Ramos (cell line): ENCODE data around the gene SEPTIN10.
"Not testable (repeated sequence)": the region's sequence is repeated elsewhere in the genome, so short reads cannot be mapped to it uniquely, and the experiment has no call there.

ENCODE experiments used
- in situ Hi-C: fragments of 300-500 bp; cut with MboI; formaldehyde crosslinking; loops from one replicate; pipeline ENCODE4 v1.14.3; 2022; ENCODE audit warnings: low sequenced_read_pairs; ENCODE audit not compliant: unreplicated experiment

SEPTIN10 gene

DNA sequence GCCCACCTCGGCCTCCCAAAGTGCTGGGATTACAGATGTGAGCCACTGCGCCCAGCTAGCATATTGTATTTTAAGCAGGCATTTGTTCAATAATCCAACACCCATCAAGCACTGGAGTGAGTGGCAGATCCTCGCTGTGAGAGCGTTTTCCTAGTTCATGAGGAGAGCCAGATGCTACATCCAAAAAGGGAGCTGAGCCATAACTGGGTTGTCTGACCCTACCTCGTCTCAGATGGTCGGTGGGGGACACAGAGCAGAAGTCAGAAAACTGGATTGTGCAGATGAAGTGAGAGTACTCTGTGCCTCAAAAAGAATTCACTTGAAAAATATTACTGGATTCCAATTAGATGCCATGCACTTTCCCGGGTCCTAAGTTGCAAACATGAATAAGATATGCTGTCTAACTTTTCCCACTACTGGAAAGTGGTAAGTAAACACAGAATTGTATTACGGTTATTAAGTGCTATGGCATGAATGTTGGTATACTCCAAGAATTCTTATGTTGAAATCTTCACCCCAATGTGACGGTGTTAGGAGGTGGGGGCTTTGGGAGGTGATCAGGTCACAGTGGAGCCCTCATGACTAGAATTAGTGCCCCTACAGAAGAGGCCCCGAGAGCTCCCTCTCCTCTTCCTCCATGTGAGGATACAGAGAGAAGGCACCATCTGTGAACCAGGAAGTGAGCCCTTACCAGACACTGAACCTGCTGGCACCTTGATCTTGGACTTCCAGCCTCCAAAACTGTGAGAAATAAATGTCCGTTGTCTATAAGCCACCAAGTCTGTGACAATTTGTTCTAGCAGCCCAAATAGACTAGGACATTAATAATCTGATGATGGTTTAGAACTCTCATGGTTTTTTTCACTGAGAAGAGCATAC is 21.9 kb upstream of the SEPTIN10 start:
- in situ Hi-C loops: no loop called here

DNA sequence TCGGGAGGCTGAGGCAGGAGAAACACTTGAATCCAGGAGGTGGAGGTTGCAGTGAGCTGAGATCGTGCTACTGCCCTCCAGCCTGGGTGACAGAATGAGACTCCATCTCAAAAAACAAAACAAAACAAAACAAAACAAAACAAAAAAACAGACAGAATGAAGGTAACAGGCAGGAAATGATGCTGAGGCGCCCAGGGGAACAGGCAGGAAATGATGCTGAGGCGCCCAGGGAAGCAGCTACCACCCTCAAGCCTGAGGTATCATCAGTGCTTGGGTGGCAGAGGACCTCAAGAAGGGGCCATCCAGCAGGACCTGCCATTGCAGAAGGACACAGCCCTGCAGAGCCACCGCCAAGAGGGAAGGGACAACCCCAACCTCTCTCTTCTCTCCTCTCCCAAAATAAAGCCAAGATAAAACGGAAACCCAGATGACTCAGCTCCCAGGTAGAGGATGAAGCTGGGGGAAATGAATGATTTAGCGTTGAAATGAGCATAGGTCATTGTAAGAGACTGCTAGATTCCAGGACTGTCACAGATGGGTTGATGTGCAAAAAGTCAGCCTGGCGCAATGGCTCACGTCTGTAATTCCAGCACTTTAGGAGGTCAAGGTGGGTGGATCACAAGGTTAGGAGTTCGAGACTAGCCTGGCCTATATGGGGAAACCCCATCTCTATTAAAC is 19.7 kb upstream of the SEPTIN10 start:
- in situ Hi-C loops: no loop called here

DNA sequence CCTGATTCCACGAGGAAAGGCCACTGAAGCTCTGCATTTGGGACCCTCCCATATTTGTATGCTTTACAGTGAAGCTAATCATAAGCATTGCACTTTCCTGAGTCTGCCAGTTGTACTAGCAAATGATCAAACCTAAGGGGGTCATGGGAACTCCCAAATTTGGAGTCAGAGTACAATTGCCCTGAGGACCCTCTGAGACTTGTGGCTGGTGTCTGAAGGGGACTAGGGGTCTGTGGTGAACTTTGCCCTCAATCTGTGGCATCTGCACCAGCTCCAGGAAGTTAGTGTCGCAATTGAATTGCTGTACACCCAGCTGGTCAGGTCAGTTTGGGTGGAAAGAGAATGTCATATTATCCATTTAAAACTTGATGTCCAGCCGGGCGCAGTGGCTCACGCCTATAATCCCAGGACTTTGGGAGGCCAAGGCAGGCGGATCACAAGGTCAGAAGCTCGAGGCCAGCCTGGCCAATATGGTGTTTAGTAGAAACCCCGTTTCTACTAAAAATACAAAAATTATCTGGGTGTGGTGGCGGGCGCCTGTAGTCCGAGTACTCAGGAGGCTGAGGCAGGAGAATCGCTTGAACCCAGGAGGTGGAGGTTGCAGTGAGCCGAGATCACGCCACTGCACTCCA is 18.5 kb upstream of the SEPTIN10 start:
- in situ Hi-C loops: no loop called here

DNA sequence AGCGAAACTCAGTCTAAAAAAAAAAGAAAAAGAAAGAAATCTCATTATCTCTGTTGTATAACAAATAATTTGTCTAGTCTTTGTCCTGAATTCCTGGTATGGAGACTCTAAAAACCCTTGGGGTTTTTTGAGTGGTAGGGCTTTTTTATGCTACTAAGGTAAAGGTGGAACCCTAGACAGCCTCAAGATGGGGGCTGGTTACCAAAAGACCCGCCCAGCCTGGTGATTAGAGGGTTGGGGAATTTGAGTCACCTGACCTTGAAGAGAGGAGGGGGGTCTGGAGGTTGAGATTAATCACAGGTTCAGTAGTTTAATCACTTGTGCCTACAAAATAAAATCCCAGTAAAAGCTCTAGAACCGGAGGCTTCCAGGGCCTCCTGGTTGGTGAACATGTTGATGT is 18.0 kb upstream of the SEPTIN10 start:
- in situ Hi-C loops: no loop called here

DNA sequence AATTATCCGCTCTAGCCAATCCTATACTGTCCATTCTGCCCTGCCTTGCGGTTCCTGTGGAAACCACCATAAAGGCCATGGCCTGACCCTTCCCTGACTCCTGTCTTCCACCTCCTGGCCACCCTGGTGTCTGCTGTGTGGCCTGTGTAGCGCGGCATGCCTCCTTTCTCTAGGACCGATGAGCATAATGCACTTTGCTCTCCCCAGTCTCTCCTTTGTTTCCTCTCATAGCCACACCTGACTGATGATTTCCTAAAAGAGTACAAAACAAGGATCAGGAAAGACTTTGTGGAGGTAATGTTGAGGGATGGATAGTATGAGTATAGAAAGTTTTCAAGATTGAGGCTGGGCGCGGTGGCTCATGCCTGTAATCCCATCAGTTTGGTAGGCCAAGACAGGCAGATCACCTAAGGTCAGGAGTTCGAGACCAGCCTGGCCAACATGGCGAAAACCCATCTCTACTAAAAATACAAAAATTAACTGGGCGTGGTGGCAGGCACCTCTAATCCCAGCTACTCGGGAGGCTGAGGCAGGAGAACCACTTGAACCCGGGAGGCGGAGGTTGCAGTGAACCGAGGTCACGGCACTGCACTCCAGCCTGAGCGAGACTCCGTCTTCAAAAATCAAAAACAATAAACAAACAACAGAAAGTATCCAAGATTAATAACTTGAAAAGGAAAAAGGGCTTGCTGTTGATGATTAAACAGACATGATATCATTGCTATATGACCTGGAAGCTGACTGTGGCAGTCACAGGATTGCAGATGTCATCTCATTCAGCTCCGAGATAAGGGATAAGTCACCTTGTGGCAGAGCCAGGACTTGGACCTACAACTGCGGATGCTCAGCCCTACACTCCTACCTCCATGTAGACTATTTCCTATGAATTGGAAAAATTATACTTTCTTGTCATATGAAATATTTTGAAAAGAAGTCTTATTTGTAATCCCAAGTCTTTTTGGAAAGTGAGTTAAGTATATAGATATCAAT is 17.0 kb upstream of the SEPTIN10 start:
- in situ Hi-C loops: no loop called here

DNA sequence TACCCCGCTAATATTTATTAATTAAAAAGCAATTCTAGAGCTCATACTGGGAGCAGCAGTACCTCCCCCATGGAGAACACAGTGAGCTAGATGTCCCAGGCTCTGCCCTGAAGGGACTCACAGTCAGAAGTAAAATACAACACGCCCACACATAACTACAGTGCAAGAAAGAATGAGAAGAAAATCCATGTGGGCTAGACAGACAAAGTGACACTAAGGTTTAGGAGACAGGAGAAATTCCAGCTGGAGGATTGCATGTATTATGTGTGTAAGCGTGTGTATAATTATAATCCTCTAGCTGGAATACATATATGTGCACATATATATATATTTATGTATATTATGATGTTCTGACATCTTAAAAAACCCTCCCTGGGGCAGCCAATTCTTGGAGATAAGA is 16.1 kb upstream of the SEPTIN10 start:
- in situ Hi-C loops: no loop called here

DNA sequence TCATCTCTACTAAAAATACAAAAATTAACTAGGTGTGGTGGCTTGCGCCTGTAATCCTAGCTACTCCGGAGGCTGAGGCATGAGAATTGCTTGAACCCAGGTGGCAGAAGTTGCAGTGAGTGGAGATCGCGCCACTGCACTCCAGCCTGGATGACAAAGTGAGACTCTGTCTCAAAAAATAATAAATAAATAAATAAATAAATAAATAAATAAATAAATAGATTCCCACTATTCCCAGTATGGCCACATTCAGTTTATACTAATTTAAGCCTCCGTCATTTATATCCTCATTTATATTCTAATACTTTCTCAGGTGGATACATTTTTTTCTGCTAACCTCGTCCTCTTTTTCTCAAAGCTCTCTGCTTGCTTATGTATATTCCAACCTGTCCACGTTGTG is 14.6 kb upstream of the SEPTIN10 start:
- in situ Hi-C loops: not testable (repeated sequence)

DNA sequence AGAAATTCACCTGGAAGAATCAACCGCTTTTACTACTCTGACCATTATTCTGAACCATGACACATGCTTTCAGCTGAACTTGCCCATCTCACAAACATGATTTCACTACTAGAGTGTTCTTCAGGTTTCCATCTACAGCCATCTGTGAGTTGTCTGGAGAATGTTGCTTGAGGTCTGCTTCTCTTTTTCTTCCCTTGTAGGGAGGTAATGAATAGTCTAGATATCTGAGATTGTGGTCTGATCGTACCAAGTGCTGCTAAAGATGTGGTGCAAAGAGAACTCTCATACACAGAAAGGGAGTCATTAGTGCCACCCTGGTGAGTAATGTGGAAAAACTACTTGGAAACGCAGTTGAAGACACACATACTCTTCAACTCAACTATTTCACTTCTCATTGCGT is 10.6 kb upstream of the SEPTIN10 start:
- in situ Hi-C loops: no loop called here

DNA sequence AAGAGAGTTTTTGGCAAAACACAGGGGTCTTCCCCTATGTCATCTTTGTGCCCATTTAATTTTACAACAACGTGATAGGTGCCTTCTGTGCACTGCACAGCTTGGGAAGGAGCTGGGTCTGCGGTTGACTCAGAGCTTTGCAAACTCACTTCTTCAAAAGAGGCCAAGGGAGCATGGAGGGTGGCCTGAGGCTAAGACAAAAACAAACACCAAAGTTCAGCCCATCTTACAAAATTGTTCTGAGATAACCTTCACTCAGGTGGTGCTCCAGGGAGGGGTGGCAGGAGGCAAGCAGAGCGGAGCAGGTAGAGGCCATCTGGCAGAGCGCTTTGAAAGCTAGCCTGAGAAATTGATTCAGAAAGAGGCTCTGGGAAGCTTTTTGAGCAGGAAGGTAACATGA is 10.2 kb upstream of the SEPTIN10 start:
- in situ Hi-C loops: no loop called here

DNA sequence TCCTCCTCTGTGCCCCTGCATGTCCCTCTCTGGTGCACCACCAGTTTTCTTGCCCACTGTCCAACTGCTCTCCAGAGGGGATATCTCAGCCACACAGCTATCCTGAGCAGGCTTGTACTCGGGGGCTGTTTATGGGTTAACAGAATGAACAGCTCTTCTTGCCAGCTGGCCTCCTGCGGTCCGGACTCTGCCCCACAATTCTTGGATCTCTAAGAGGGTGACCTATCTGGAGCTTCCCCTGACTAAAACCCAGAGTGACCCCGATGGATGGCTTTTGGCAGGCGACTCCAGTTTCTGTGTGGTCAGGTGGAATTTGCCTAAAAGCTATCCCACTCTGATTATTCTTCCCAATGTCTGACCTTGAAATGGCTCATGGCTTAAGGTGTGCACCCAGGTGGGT is 9.5 kb upstream of the SEPTIN10 start:
- in situ Hi-C loops: no loop called here

DNA sequence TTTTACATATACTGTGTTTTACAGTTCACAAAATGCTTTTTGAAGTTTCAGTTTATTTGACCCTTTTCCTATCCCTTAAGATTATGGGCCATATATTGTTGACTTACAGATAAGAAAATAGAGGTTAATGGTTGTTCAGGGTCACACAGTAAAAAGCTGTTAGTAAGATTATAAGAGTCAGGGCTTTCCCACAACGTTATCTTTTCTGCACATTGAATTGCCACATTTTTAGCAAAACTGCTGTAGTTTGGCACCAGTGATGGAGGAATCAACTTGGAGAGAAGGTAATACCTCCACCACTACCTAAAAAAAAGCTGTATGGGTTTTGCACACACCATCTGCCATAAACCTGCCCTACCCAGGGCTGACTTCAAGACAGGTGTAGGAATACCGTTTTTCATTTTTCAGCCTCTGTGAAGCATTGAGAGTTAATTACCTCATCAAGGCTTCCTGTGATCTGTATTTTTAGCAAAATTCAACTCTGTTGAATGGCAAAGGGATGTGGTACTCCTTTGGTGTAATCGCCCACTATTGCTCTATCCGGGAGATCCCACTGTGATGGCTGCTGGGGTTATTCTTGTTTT is 5.4 kb upstream of the SEPTIN10 start:
- in situ Hi-C loops: no loop called here

DNA sequence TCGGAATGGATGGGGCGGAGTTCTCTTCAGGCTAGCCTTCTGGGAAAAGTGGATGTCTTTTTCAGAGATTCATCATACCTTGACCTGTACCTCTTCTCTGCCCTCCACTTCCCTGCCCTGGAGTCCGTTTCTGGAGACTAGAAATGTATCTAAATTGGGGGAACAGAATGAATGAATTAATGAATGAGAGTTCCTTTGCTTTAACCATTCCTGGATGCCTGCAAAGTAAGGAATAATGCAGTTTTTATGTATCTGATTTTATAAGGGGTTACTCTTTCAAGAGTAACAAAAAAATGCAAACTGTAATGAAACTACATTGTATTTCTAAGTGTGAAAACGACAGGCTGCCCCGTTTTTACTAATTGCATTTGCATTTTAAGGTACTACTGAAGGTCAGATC is 2.4 kb upstream of the SEPTIN10 start:
- in situ Hi-C loops: no loop called here

DNA sequence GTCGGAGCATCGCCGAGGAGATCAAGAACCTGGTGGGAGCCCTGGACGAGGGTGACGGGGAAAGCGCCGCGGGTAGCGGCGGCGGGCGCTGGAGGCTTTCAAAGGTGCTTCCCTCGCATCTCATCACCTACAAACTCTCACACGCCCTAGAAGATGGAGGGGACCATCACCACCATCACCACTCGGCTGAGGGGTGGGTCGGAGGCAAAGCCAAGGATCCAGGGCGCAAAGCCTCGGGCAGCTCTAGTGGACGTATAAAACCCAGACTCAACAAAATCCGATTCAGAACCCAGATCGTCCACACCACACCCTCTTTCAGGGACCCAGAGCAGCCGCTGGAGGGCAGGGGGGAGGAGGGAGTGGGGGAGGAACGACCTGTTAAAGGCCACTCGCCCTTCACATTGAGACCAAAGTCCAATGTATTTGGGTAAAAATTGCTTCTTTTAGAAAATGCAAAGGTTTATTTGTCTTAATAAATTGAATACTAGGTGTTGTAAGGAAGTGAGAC is 1.9 kb upstream of the SEPTIN10 start:
- in situ Hi-C loops: no loop called here

DNA sequence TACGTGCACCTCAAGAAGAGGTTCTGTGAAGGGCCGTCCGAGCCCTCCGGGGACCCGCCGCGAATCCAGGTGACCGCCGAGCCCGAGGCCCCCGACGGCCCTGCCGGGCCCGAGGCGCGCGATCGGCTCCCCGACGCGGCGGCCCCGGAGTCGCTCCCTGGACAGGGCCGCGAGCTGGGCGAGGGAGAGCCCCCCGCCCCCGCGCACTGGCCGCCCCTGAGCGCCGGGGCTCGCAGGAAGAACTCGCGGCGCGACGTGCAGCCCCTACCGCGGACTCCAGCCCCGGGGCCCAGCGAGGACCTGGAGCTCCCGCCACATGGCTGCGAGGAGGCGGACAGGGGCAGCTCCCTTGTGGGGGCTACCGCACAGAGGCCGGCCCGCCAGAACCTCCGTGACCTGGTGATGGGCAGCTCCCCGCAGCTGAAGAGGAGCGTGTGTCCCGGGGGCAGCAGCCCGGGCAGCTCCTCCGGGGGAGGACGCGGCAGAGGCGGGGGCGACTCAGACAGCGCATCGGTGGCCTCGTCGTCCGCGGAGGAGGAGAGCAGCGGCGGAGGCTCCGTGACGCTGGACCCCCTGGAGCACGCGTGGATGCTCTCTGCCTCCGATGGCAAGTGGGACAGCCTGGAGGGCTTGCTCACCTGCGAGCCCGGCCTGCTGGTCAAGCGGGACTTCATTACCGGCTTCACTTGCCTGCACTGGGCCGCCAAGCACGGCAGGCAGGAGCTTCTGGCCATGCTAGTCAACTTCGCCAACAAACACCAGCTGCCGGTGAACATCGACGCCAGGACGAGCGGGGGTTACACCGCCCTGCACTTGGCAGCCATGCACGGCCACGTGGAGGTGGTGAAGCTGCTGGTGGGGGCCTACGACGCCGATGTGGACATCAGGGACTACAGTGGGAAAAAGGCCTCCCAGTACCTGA is 1.2 kb upstream of the SEPTIN10 start:
- in situ Hi-C loops: no loop called here

DNA sequence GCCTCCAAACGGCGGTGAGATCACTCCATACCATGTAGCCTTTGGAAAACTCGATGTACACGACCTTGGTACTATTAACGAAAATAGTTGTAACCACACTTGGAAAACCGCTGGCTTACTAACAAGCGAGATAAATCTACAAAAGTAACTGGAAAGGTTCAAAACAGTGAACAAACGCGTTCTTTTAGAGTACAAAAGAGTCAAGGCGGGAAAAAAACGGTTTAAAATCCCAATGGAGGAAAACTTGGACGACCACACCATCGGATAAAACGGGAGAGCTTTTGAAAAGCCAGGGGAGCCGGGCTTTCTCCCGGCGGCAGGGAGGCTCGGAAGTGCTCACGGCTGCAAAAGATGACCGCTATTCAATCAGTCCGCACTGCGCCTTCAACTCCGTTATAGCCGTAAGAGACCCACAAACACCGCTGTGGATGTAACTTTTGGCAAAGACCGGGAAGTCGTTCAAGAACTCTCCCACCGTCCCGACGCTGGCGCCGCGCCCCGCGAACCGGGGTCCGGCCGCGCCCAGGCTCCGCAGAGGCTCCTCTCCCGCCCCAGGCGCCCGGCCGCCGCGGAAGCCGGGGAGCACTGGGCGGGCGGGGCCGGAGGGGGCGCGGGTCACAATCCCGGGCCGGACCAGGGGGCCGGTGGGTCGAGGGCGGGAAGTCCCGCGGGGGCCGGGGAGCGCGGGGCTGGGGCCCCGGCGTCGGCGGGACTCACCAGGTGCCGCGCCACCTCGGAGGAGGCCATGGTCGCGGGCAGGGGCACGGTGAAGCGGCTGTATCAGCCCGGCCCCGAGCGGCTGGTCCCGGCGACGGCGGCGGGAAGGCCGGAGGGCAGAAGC is 465 bp downstream of the SEPTIN10 start:
- in situ Hi-C loops: no loop called here

DNA sequence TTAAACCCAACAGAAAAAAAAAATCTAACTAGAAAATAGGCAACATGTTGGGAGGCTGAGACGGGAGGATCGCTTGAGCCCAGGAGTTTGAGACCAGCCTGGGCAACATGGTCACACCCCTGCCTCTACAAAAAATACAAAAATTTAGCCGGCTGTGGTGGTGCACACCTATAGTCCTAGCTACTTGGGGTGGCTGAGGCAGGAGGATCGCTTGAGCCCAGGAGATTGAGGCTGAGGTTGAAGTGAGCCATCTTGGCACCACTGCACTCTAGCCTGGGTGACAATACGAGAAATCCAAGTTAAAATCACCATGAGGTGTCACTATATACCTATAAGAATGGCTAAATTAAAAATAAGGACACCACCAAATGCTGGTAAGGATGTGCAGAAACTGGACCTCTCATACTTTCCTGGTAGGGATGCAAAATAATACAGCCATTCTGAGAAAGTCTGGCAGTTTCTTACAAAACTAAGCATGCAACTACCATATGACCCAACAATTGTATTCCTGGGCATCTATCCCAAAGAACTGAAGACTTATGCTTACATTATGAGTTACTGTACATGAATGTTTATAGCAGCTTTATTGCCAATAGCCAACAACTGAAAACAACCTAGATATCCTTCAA is 2.2 kb downstream of the SEPTIN10 start:
- in situ Hi-C loops: no loop called here

DNA sequence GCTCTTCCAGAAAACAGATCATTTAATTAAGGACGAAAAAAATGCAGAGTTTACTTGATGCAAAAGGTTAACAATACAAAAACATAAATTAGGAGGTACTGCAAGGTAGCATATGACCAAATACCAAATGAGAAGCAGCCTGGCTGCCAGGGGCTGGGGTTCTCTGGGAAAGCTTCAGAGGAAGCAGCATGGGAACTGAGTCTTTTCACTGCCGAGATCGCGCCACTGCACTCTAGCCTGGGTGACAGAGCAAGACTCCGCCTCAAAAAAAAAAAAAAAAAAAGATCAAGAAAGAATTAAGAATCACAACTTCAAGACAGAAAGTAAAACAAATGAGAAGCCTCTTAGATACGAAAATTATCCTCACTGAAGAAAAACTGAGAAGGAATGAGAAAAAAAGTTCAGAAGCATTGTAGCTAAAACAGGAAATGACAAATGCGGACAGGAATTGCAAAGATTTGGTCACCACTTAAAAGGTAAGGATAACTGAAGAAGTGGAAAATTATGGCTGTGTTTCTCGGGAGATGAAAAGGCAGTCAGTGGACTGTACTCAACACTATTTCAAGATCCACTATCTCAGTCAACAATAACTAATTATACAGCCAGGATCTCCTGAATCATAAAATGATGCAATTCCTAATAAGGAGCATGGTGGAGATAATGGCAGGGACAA is 4.3 kb downstream of the SEPTIN10 start:
- in situ Hi-C loops: no loop called here
